Activated CD4-positive, alpha-beta T cell treated with anti-CD3 and anti-CD28 coated beads for 24 hours (primary cell): ENCODE data around the gene INTS15.
"Not testable (repeated sequence)": the region's sequence is repeated elsewhere in the genome, so short reads cannot be mapped to it uniquely, and the experiment has no call there.

Experiments
- DNase-seq, 2 donors: peaks; one replicate each; pipeline ENCODE4 v3.0.0-alpha.2; 2020; ENCODE audit warnings: low read depth in 2 of 2

The INTS15 gene

DNA sequence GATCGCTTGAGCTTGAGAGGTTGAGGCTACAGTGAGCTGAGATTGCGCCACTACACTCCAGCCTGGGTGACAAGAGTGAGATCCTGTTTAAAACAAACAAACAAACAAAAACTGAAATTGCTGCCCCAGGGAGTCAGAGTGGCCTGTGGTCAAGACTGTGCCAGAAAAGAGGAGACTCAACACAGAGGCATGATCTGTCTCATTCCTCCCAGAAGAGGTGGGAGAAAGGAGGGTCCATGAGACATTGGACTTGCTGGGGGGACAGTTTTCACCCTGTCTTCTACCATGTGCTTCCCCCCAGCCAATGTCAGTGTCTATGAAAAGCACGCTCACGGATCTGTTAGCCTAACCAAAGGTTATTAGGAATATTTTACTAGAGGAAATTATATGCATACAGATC, 28.8 kb downstream of the INTS15 start:
- DNase-seq, result no peak

GRCh38 chr7:6619961-6620360, 30.1 kb downstream of the INTS15 start:
- DNase-seq, result no peak

DNA sequence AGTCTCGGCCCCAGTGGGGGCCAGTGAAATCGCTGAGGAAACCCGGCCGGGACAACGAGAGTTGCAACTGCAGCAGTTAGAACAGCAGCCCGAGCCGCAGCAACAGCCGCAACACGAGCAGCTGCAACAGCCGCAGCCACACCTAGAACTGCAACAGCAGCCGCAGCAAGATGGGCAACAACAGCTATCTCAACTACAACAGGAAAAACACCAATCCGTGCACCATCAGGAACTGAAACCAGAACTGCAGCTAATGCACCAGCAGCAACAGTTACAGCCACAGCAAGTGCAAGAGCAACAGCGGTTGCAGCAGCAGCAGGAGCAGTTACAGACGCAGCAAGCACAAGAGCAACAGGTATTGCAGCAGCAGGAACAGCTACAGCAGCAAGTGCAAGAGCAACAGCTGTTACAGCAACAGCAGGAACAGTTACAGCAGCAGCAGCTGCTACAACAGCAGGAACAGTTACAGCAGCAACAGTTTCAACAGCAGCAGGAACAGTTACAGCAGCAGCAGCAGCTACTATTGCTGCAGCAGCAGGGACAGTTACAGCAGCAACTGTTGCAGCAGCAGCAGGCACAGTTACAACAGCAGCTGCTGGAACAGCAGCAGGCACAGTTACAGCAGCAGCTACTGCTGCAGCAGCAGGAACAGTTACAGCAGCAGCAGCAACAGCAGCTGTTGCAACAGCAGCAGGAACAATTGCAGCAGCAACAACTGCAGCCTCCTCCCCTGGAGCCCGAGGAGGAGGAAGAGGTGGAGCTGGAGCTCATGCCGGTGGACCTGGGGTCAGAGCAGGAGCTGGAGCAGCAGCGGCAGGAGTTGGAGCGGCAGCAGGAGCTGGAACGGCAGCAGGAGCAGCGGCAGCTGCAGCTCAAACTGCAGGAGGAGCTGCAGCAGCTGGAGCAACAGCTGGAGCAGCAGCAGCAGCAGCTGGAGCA, 31.6 kb downstream of the INTS15 start:
- no peak for DNase-seq

DNA sequence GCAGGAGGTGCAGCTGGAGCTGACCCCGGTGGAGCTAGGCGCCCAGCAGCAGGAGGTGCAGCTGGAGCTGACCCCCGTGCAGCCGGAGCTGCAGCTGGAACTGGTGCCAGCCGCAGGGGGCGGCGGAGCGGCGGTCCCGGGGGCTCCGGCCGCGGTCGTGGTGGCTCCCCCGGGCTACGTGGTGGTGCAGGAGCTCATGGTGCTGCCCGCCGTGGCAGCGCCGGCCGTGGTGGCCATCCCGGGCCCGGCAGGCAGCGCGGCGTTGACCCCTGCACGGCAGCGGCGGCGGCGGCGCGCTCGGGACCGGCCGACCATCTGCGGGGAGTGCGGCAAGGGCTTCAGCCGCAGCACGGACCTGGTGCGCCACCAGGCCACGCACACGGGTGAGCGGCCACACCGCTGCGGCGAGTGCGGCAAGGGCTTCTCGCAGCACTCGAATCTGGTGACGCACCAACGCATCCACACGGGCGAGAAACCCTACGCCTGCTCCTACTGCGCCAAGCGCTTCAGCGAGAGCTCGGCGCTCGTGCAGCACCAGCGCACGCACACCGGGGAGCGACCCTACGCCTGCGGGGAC, 32.4 kb downstream of the INTS15 start:
- DNase-seq, result no peak

DNA sequence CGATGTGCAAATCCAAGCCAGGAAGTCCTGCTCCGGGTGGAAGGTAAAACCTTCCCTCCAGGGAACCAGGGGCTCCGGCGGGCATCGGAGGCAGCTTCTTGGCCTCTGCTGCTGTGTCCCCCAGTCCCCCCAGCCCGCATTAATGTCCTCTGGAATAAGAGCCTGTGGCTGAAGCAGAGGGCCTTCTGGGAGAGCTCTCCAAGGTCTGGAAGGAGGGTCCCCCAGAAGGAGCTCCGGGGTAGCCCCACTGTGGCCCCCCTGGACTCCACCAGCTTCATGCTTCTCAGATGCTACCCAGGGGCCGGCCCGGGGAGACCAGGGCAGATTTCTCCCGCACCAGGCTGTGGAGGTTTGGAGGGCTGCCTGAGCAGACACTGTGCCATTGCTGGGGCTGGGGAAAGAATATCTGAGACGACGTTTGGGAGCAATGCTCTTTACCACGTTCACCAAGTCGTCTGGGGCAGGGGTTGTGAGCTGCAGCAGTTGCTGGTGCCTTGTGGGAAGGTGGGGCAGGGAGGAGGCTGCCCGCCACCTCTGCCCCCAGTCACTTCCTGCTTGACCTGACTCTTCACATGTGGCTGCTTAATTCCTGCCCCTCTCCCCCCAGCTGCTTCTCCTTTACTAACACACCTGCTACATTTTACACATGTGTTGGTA, 33.9 kb downstream of the INTS15 start:
- DNase-seq, result no peak

DNA sequence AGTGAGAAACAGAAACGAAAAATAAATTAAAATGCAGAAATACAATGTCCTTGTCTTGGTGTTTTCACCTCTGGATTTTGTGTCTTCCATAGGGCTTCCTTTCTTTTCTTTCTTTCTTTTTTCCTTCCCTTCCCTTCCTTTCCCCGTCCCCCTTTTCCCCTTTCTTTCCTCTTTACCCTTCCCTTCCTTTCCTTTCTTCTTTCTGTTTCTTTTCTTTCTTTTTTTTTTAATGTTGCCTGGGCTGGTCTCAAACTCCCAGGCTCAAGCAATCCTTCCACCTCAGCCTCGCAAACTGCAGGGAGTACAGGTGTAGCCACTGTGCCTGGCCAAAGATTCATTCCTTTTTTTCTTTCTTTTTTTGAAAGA, 34.4 kb downstream of the INTS15 start:
- DNase-seq, result no peak

- no peak for DNase-seq
These were observed 38.2 kb downstream of the INTS15 start for GRCh38 chr7:6628045-6628444.

DNA sequence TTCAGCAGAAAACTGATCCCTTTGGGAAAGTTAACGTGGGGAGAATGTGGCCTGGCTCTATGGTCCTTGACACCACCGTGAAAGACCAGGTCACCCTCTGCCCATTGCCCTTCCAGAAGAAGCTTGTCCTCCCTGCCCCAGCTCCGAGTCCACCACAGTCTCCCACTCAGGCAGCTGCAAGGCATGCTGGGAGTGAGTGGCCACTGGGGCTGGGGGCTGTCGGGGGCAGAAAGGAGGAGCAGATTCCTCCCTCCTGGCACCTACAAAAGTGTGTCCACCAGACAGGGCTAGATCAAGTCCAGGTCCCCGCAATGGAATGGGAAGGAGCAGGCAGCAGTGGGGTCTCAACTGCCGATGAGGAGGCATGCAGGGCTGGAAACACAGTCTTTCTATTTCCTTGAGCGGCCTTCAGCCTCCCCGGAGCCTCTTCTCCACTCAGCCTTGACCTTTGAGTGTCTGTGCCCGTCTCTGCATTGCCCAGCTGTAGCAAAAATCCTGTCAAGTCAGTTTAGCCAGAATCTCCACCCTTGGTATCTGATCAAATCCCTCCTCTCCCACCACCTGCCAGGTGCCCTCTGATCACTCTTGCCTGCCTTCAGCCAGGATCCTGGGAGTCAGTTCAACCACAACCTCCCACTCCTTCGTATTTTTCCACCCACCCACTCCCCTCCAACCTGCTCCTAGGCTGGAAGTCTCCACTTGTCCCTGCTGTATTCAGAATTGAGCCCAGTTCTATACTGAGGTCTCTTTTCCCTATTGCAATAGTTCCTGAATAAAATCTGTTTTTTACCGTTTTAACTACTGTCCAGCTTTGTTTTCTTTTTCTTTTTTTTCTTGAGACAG, 40.4 kb downstream of the INTS15 start:
- no peak for DNase-seq

- no peak for DNase-seq
These were observed 41.8 kb downstream of the INTS15 start for GRCh38 chr7:6631605-6632004.

GRCh38 chr7:6634021-6634420, 44.2 kb downstream of the INTS15 start:
- DNase-seq, result no peak

- not testable (repeated sequence) for DNase-seq
These were observed 45.1 kb downstream of the INTS15 start for GRCh38 chr7:6634971-6635370.

- peak; percentile 38 to 39 for DNase-seq
These were observed 47.1 kb downstream of the INTS15 start, which contains the start of gene ZNF316 for GRCh38 chr7:6636741-6637543. TSS of gene ZNF316 (plus strand) at chr7:6637318. CDS start at chr7:6642410, 5,092 bp downstream.

DNA sequence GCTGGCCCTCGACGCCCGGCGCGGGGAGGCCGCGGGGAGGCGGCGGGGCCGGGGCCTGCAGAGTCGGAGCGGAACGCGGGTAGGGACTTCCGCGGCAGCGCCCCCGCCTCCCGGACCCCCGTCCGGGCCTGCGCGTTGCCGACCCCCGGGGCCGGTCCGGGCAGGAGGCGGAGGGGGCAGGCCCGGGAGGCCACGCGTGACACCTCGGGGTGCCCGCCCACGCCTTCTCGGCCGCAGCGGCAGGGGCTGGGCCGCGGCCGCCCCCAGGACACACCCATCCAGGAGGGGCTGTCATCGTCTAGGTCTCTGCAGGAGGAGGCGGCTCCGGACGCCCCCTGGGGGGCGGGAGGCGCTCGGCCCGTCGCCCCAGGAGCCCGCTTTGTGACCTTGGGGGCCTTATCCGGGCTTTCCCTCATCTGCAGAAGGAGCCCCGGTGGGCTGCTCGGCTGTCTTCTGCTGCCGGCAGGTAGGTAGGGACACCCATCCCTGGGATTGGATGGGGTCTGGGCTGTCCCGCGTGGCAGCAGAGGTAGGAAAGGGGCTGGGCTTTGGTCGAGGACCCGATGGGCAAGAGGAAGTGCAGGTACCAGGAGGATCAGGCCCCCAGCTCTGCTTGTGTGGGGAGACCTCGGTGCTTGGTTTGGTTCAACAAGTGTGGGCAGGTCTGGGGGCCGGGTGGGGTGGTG, 47.9 kb downstream of the INTS15 start:
- peak; percentile 26 to 37 for DNase-seq

- DNase-seq, result no peak
These were observed 49.2 kb downstream of the INTS15 start for GRCh38 chr7:6639032-6639431.

GRCh38 chr7:6639627-6640026, 49.8 kb downstream of the INTS15 start:
- no peak for DNase-seq

DNA sequence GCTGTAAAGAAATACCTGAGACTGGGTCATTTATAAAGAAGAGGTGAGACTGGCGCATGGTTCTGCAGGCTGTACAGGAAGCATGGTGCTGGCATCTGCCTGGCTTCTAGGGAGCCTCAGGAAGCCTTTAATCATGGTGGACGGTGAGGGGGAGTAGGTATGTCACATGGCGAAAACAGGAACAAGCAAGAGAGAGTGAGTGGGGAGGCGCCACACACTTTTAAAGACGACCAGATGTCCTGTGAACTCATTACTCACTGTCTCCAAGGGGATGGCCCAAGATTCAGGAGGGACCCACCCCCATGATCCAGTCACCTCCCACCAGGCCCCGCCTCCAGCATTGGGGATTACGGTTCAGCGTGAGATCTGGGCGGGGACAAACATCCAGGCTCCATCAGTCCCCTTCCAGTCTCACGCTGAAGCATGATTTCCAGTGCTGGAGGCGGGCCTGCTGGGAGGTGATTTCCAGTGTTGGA, 50.5 kb downstream of the INTS15 start:
- DNase-seq, result peak in 1 of 2 donors; percentile 31

- DNase-seq, result no peak
These were observed 51.6 kb downstream of the INTS15 start for GRCh38 chr7:6641305-6642035.

DNA sequence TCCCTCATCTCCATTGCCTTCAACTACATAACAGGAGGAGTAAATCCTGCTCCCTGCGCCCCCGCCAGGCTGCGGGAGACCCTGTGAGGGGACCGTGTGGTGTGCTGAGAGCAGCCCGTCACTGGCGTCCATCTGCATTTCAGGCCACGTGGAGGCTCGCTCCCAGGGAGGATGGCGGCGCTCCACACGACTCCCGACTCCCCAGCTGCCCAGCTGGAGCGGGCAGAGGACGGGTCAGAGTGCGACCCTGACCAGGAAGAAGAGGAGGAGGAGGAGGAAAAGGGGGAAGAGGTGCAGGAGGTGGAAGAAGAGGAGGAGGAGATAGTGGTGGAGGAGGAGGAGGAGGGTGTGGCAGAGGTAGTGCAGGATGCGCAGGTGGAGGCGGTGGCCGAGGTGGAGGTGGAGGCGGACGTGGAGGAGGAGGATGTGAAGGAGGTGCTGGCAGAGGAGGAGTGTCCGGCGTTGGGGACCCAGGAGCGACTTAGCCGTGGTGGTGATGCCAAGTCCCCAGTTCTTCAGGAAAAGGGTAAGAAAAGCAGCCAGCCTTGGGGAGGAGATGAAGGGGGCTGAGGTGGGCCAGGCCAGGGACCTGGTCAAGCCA, 52.5 kb downstream of the INTS15 start:
- DNase-seq, result no peak
